ENCODE data around the gene CLCN6.

CLCN6 gene

DNA sequence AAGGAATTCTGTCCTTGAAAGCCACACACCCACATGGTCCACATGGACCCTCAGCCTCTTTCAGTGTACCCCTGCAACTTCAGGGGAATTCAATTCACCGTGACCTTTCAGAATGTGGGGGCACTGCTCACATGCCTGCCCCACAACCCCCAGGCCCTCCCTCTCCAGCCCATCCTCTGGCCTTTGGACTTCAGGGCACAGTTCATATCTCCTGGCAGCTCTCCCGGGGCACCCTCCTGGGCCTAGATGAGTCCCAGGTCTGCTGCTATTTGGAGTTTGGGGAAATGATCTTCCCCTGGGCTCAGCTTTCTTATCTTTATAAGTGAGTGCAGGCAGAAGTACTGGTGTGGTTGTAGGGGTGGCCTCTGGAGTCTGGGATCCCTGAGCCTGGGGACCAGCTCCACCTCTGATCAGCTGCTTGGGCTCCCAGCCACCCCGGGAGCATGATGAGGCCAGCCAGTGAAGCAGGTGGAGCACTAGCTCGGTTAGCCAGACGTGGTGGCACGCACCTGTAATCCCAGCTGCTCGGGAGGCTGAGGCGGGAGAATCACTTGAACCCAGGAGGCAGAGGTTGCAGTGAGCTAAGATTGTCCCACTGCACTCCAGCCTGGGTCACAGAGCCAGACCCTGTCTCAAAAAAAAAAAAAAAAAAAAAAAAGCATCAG lies 28.2 kb upstream of the CLCN6 start:
- FAIRE-seq: no peak
- TF ChIP-seq POU2F2 (IDR thresholded peaks at IDR 0.05; ENCODE audit: low read depth, low read length) (no peak), POLR2AphosphoS5 (IDR thresholded peaks at IDR 0.05; ENCODE audit: low read depth, low read length) (no peak), PAX5 (IDR thresholded peaks at IDR 0.05; ENCODE audit: insufficient read depth, low read length, severe bottlenecking) (no peak), TAF1 (IDR thresholded peaks at IDR 0.05; ENCODE audit: low read depth, low read length) (no peak), SPI1 (IDR thresholded peaks at IDR 0.05; ENCODE audit: low read depth, low read length) (no peak), POLR2A (IDR thresholded peaks at IDR 0.05; ENCODE audit: low read depth, low read length) (no peak)

DNA sequence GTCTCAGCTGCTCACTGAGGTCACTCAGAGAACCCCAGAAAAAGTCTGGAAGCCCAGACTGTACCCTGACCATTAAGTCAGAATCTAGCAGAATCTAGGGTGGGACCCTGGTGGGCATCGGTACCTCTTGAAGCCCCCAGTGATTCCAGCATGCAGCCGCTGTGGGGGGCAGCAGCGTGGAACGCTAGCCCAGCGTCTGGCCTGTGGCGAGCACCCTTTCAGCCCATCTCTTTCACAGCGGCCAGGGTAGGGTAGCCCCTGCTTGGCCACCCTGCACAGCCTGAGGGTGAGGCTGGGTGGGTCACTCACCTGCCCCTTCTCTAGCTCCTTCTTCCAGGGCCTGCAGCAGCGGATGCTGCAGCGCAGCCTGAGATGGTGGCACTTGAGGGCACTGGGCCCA lies 27.7 kb upstream of the CLCN6 start:
- FAIRE-seq (no peak), DNase-seq (ENCODE audit: insufficient read length, low spot score) (no peak)
- TF ChIP-seq POU2F2 (IDR thresholded peaks at IDR 0.05; ENCODE audit: low read depth, low read length): no peak
- TF ChIP-seq SPI1 (IDR thresholded peaks at IDR 0.05; ENCODE audit: low read depth, low read length): no peak
- no peak for TF ChIP-seq POLR2AphosphoS5 (IDR thresholded peaks at IDR 0.05; ENCODE audit: low read depth, low read length)
- no peak for TF ChIP-seq POLR2A (IDR thresholded peaks at IDR 0.05; ENCODE audit: low read depth, low read length)
- no peak for TF ChIP-seq PAX5 (IDR thresholded peaks at IDR 0.05; ENCODE audit: insufficient read depth, low read length, severe bottlenecking)
- TF ChIP-seq TAF1 (IDR thresholded peaks at IDR 0.05; ENCODE audit: low read depth, low read length): no peak

More for the DNA sequence above, 28.2 kb upstream of the CLCN6 start:
- no peak for DNase-seq (ENCODE audit: insufficient read length, low spot score)

DNA sequence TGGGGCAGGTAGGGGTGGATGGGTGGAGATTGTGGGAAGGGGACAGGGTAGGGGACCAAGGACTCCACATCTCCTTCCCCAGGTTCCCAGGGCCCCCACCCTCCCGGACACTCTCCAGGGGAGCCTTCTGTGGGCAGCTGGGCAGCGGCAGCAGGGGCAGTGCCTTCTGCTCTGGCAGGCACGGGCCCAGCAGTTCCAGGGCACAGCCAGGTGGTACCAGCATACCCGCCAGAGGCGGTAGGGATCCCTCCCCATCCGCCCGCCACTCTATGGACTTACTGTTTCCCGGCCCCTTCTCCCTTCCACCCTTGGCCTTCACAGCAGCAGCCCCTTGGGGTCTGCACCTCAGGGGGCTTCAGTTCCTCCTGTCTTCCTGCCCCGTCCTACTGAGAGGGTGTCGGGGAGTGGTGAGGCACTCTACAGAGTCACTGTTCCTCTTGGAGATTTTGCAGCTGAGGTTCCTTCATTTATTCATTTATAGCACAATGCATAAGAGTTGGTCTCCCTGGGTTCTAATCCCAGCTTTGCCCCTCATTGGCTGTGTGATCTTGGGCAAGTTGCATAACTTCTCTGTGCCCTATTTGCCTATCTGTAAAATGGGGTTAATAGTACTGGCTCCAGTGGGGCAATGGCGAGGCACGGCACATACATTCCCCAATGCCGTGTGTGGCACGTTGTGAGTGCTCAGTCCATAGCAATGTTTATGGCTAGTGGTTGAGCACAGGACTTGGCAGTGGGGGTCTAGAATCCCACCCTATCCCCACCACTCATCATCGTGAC lies 27.0 kb upstream of the CLCN6 start:
- FAIRE-seq: no peak
- no peak for TF ChIP-seq PAX5 (IDR thresholded peaks at IDR 0.05; ENCODE audit: insufficient read depth, low read length, severe bottlenecking)
- TF ChIP-seq SPI1 (IDR thresholded peaks at IDR 0.05; ENCODE audit: low read depth, low read length): no peak
- no peak for TF ChIP-seq POU2F2 (IDR thresholded peaks at IDR 0.05; ENCODE audit: low read depth, low read length)
- TF ChIP-seq TAF1 (IDR thresholded peaks at IDR 0.05; ENCODE audit: low read depth, low read length): no peak
- TF ChIP-seq POLR2A (IDR thresholded peaks at IDR 0.05; ENCODE audit: low read depth, low read length): no peak
- TF ChIP-seq POLR2AphosphoS5 (IDR thresholded peaks at IDR 0.05; ENCODE audit: low read depth, low read length): no peak
- no peak for DNase-seq (ENCODE audit: insufficient read length, low spot score)

DNA sequence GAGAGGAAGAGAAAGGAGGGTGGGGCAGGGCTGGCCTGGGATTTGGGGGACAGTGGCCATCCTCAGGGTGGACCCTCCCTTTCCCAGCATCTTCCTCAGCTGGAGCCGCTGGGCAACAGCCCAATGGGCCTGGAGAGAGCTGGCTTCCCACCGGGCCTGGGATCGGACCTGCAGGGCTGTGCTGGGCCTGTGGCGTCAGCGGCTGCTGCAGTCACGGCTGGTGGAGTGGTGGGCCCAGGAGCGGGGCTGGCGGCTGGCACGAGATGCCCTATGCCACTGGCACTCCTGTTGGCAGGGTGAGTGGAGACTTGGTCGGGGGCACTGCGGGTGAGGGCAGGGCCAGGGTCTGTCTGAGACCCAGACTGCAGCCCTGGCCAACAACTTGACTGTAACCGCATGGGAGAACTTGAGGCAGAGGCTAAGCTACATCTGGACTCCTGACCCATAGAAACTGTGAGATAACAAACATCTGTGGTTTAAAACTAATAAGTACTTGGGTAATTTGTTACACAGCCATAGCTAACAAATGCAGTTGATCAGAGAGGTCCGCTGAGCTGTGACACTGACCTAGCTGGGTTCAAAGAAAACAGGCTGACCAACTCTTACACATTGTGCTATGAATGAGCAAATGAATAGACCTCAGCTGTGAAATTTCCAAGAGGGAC lies 26.1 kb upstream of the CLCN6 start:
- TF ChIP-seq TAF1 (IDR thresholded peaks at IDR 0.05; ENCODE audit: low read depth, low read length) (no peak), POLR2A (IDR thresholded peaks at IDR 0.05; ENCODE audit: low read depth, low read length) (no peak), POU2F2 (IDR thresholded peaks at IDR 0.05; ENCODE audit: low read depth, low read length) (no peak), SPI1 (IDR thresholded peaks at IDR 0.05; ENCODE audit: low read depth, low read length) (no peak), PAX5 (IDR thresholded peaks at IDR 0.05; ENCODE audit: insufficient read depth, low read length, severe bottlenecking) (no peak), POLR2AphosphoS5 (IDR thresholded peaks at IDR 0.05; ENCODE audit: low read depth, low read length) (no peak)
- FAIRE-seq (no peak), DNase-seq (ENCODE audit: insufficient read length, low spot score) (no peak)

DNA sequence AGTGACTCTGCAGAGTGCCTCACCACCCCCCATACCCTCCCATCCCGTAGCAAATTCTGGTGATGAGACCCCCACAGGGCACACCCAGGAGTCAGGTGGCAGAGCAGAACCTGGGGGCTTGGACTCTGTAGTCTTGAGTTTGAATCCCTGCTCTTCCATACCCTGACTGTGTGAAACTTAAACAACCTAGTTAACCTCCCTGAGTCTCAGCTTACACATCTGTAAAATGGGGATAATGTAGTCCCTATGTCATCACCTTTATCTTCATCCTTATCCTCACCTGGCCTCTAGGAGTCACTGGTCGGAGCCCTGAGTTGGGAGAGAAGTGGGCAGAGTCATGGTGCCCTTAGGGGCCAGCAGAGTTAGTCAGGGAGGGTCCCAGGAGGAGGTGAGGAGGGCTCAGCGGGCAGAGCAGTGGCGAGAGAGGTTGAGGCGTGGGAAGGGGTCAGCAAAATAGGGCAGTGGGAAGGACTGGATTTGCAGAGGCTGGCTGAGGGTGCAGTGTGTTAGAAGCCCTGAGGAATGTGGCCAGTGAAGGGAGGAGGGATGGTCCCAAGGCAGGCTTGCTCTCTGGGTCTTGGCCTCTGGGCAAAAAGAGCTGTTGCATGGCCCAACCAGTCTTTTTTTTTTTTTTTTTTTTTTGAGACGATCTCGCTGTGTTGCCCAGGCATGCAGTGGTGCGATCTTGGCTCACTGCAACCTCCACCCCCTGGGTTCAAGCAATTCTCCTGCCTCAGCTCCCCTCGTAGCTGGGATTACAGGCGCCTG lies 25.4 kb upstream of the CLCN6 start:
- TF ChIP-seq POLR2AphosphoS5 (IDR thresholded peaks at IDR 0.05; ENCODE audit: low read depth, low read length) (no peak), POU2F2 (IDR thresholded peaks at IDR 0.05; ENCODE audit: low read depth, low read length) (no peak), TAF1 (IDR thresholded peaks at IDR 0.05; ENCODE audit: low read depth, low read length) (no peak), SPI1 (IDR thresholded peaks at IDR 0.05; ENCODE audit: low read depth, low read length) (no peak), POLR2A (IDR thresholded peaks at IDR 0.05; ENCODE audit: low read depth, low read length) (no peak), PAX5 (IDR thresholded peaks at IDR 0.05; ENCODE audit: insufficient read depth, low read length, severe bottlenecking) (no peak)
- no peak for DNase-seq (ENCODE audit: insufficient read length, low spot score)
- FAIRE-seq: no peak

DNA sequence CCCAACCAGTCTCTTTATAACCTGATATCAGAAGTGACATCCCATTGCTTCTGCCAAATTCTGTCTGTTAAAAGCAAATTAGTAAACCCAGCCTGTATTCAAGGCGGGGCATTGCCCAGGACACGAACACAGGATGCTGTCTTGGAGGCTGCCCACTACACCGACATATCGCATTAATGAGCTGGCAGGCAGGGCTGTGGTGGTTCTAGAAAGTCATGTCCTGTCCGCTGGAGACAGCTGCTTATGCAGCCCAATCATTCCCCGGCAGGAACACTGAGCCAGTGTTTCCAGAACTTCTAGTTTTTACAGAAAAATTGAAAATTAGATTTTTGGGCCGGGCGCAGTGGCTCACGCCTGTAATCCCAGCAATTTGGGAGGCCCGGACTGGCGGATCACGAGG lies 24.7 kb upstream of the CLCN6 start:
- FAIRE-seq (no peak), DNase-seq (ENCODE audit: insufficient read length, low spot score) (no peak)
- TF ChIP-seq SPI1 (IDR thresholded peaks at IDR 0.05; ENCODE audit: low read depth, low read length): no peak

DNA sequence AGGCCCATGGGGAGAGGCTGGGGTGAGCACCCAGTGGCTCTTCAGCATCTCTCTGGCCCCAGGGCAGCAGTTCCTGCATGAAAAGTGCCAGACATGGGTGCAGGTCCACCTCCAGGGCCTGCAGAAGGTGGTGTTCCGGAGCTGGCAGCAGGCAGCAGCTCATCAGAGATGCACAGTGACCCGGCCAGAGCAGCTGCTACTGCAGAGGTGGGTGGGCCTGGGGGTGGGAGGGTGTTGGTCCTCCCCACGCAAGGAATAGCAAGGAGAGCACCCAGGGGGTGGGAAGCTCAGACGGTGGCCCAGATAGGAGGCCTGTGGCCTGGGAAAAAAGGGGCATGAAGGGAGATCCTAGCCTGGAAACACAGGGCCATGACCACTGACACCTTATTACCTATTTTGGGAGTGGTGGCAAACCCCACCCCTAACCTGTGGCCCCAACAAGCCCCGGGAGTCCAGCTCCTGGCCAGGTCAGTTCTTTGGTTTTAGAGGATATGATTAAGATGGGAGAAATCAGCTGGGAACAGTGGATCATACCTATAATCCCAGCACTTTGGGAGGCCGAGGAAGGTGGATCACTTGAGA lies 23.8 kb upstream of the CLCN6 start:
- FAIRE-seq (no peak), DNase-seq (ENCODE audit: insufficient read length, low spot score) (no peak)
- TF ChIP-seq POLR2AphosphoS5 (IDR thresholded peaks at IDR 0.05; ENCODE audit: low read depth, low read length) (no peak), SPI1 (IDR thresholded peaks at IDR 0.05; ENCODE audit: low read depth, low read length) (no peak), POLR2A (IDR thresholded peaks at IDR 0.05; ENCODE audit: low read depth, low read length) (no peak), POU2F2 (IDR thresholded peaks at IDR 0.05; ENCODE audit: low read depth, low read length) (no peak), PAX5 (IDR thresholded peaks at IDR 0.05; ENCODE audit: insufficient read depth, low read length, severe bottlenecking) (no peak), TAF1 (IDR thresholded peaks at IDR 0.05; ENCODE audit: low read depth, low read length) (no peak)

DNA sequence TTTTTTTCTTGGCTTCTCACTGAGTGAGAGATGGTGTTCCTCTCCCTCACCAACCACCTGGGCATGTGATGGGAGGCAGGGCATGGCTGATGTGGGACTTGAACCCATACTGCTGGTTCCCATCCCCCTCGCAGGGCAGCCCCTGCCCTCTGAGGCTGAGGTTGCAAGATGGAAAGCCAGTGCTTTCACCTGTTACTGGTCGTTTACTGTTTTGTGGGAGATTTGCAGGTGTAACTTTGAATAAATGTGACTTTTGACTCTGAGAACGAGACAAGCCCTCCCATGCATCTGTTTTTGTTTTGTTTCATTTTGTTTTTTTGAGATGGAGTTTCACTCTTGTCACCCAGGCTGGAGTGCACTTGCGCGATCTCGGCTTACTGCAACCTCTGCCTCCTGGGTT lies 22.4 kb upstream of the CLCN6 start:
- peak; percentile 66 for FAIRE-seq
- TF ChIP-seq PAX5 (IDR thresholded peaks at IDR 0.05; ENCODE audit: insufficient read depth, low read length, severe bottlenecking) (no peak), TAF1 (IDR thresholded peaks at IDR 0.05; ENCODE audit: low read depth, low read length) (no peak), SPI1 (IDR thresholded peaks at IDR 0.05; ENCODE audit: low read depth, low read length) (no peak)
- no peak for DNase-seq (ENCODE audit: insufficient read length, low spot score)
